ENCODE data around the gene GALNT5.

Gene GALNT5

GRCh38 chr2:157327621-157328500, 70.4 kb downstream of the GALNT5 start:
- H4K12ac ChIP-seq (ENCODE audit: low read depth, low read length) = no peak overlapping the region
- H2AFZ ChIP-seq (ENCODE audit: insufficient read depth, low read length, poor library complexity) = no peak overlapping the region
- H3K27ac ChIP-seq (ENCODE audit: low read depth, low read length) = no peak overlapping the region
- no peak overlapping the region for H2BK120ac ChIP-seq (ENCODE audit: insufficient read depth, low read length, poor library complexity)
- H3K18ac ChIP-seq (ENCODE audit: low read length) = no peak overlapping the region
- H4K91ac ChIP-seq (ENCODE audit: low read depth, low read length) = no peak overlapping the region
- no peak overlapping the region for H4K8ac ChIP-seq (ENCODE audit: low read depth, low read length)
- no peak overlapping the region for H3K23ac ChIP-seq (ENCODE audit: low read length)
- no peak overlapping the region for H2BK5ac ChIP-seq (ENCODE audit: low read depth, low read length, poor library complexity)
- H3K4me2 ChIP-seq (ENCODE audit: low read length) = no peak overlapping the region
- H3K4ac ChIP-seq (ENCODE audit: low read depth, low read length) = no peak overlapping the region
- DNase-seq = peak; percentile 67 to 85
- H3K4me1 ChIP-seq (ENCODE audit: control insufficient read depth in 1 of 2, insufficient read depth in 2 of 2, low read length in 2 of 2) = no peaks in the 10 kb centered on the region
- H3K9ac ChIP-seq (ENCODE audit: low read length) = no peak overlapping the region
- no peaks in the 10 kb centered on the region for H3K79me1 ChIP-seq (ENCODE audit: low read length)
- H3K27me3 ChIP-seq (ENCODE audit: insufficient read depth, low read length) = no peaks in the 10 kb centered on the region
- no peak overlapping the region for H3K4me3 ChIP-seq (ENCODE audit: low read depth, low read length)
- no CpG with 5 or more reads among the region's 11 CpGs for WGBS (ENCODE audit: extremely low coverage, insufficient coverage, insufficient read length)
- H3K79me2 ChIP-seq (ENCODE audit: control insufficient read depth, insufficient read depth, low read length, poor library complexity) = no peaks in the 10 kb centered on the region
- no peaks in the 10 kb centered on the region for H3K9me3 ChIP-seq (ENCODE audit: insufficient read depth, low read depth, low read length)
- H2BK12ac ChIP-seq (ENCODE audit: low read length) = no peak overlapping the region
- H2AK5ac ChIP-seq (ENCODE audit: low read length) = no peak overlapping the region
- H3K36me3 ChIP-seq (ENCODE audit: control insufficient read depth in 1 of 2, insufficient read depth in 2 of 2, low read length in 2 of 2) = no peaks in the 10 kb centered on the region
- H3K14ac ChIP-seq (ENCODE audit: low read length) = no peak overlapping the region

GRCh38 chr2:157329524-157329923, 72.0 kb downstream of the GALNT5 start:
- no peaks in the 10 kb centered on the region for H3K27me3 ChIP-seq (ENCODE audit: insufficient read depth, low read length)
- no CpG with 5 or more reads among the region's 9 CpGs for WGBS (ENCODE audit: extremely low coverage, insufficient coverage, insufficient read length)

GRCh38 chr2:157333304-157334047, 76.0 kb downstream of the GALNT5 start:
- no peaks in the 10 kb centered on the region for H3K79me2 ChIP-seq (ENCODE audit: control insufficient read depth, insufficient read depth, low read length, poor library complexity)
- no peaks in the 10 kb centered on the region for H3K36me3 ChIP-seq (ENCODE audit: control insufficient read depth in 1 of 2, insufficient read depth in 2 of 2, low read length in 2 of 2)
- no peak for DNase-seq
- no peak overlapping the region for H4K91ac ChIP-seq (ENCODE audit: low read depth, low read length)
- no peak overlapping the region for H3K4ac ChIP-seq (ENCODE audit: low read depth, low read length)
- H2BK12ac ChIP-seq (ENCODE audit: low read length) = no peak overlapping the region
- H3K27me3 ChIP-seq (ENCODE audit: insufficient read depth, low read length) = no peaks in the 10 kb centered on the region
- no peak overlapping the region for H3K18ac ChIP-seq (ENCODE audit: low read length)
- WGBS (ENCODE audit: extremely low coverage, insufficient coverage, insufficient read length) = no CpG with 5 or more reads among the region's 2 CpGs
- no peak overlapping the region for H2AFZ ChIP-seq (ENCODE audit: insufficient read depth, low read length, poor library complexity)
- no peak overlapping the region for H4K8ac ChIP-seq (ENCODE audit: low read depth, low read length)
- no peak overlapping the region for H3K4me2 ChIP-seq (ENCODE audit: low read length)
- no peaks in the 10 kb centered on the region for H3K79me1 ChIP-seq (ENCODE audit: low read length)
- no peak overlapping the region for H2BK5ac ChIP-seq (ENCODE audit: low read depth, low read length, poor library complexity)
- H3K14ac ChIP-seq (ENCODE audit: low read length) = no peak overlapping the region
- no peaks in the 10 kb centered on the region for H3K9me3 ChIP-seq (ENCODE audit: insufficient read depth, low read depth, low read length)
- no peak overlapping the region for H2AK5ac ChIP-seq (ENCODE audit: low read length)
- no peak overlapping the region for H3K27ac ChIP-seq (ENCODE audit: low read depth, low read length)
- no peaks in the 10 kb centered on the region for H3K4me1 ChIP-seq (ENCODE audit: control insufficient read depth in 1 of 2, insufficient read depth in 2 of 2, low read length in 2 of 2)
- H2BK120ac ChIP-seq (ENCODE audit: insufficient read depth, low read length, poor library complexity) = no peak overlapping the region
- no peak overlapping the region for H3K9ac ChIP-seq (ENCODE audit: low read length)
- H3K23ac ChIP-seq (ENCODE audit: low read length) = no peak overlapping the region
- no peak overlapping the region for H4K12ac ChIP-seq (ENCODE audit: low read depth, low read length)
- no peak overlapping the region for H3K4me3 ChIP-seq (ENCODE audit: low read depth, low read length)

More at GRCh38 chr2:157329524-157329923, 72.0 kb downstream of the GALNT5 start:
- Histone ChIP-seq H4K12ac (ENCODE audit: low read depth, low read length) (no peak overlapping the region), H4K8ac (ENCODE audit: low read depth, low read length) (no peak overlapping the region), H2BK120ac (ENCODE audit: insufficient read depth, low read length, poor library complexity) (no peak overlapping the region), H3K4me3 (ENCODE audit: low read depth, low read length) (no peak overlapping the region), H3K18ac (ENCODE audit: low read length) (no peak overlapping the region), H3K79me2 (ENCODE audit: control insufficient read depth, insufficient read depth, low read length, poor library complexity) (no peaks in the 10 kb centered on the region), H4K91ac (ENCODE audit: low read depth, low read length) (no peak overlapping the region), H3K79me1 (ENCODE audit: low read length) (no peaks in the 10 kb centered on the region), H3K4me2 (ENCODE audit: low read length) (no peak overlapping the region), H3K9ac (ENCODE audit: low read length) (peak overlapping the region; percentile 47), H3K36me3 (ENCODE audit: control insufficient read depth in 1 of 2, insufficient read depth in 2 of 2, low read length in 2 of 2) (no peaks in the 10 kb centered on the region), H2AFZ (ENCODE audit: insufficient read depth, low read length, poor library complexity) (no peak overlapping the region), H3K9me3 (ENCODE audit: insufficient read depth, low read depth, low read length) (no peaks in the 10 kb centered on the region), H2BK12ac (ENCODE audit: low read length) (no peak overlapping the region), H3K4me1 (ENCODE audit: control insufficient read depth in 1 of 2, insufficient read depth in 2 of 2, low read length in 2 of 2) (no peaks in the 10 kb centered on the region), H3K27ac (ENCODE audit: low read depth, low read length) (no peak overlapping the region), H3K14ac (ENCODE audit: low read length) (no peak overlapping the region), H2AK5ac (ENCODE audit: low read length) (no peak overlapping the region), H3K4ac (ENCODE audit: low read depth, low read length) (no peak overlapping the region), H2BK5ac (ENCODE audit: low read depth, low read length, poor library complexity) (no peak overlapping the region), H3K23ac (ENCODE audit: low read length) (no peak overlapping the region)
- no peak for DNase-seq

GRCh38 chr2:157334335-157334734, 76.8 kb downstream of the GALNT5 start:
- H3K4me3 ChIP-seq (ENCODE audit: low read depth, low read length) = no peak overlapping the region
- no peak overlapping the region for H2AFZ ChIP-seq (ENCODE audit: insufficient read depth, low read length, poor library complexity)
- no peak overlapping the region for H3K14ac ChIP-seq (ENCODE audit: low read length)
- H3K23ac ChIP-seq (ENCODE audit: low read length) = no peak overlapping the region
- H4K8ac ChIP-seq (ENCODE audit: low read depth, low read length) = no peak overlapping the region
- no peak overlapping the region for H2BK120ac ChIP-seq (ENCODE audit: insufficient read depth, low read length, poor library complexity)
- H2AK5ac ChIP-seq (ENCODE audit: low read length) = no peak overlapping the region
- H2BK5ac ChIP-seq (ENCODE audit: low read depth, low read length, poor library complexity) = no peak overlapping the region
- no peak overlapping the region for H3K9ac ChIP-seq (ENCODE audit: low read length)
- no peaks in the 10 kb centered on the region for H3K4me1 ChIP-seq (ENCODE audit: control insufficient read depth in 1 of 2, insufficient read depth in 2 of 2, low read length in 2 of 2)
- no peak overlapping the region for H3K4ac ChIP-seq (ENCODE audit: low read depth, low read length)
- no peak for DNase-seq
- H3K9me3 ChIP-seq (ENCODE audit: insufficient read depth, low read depth, low read length) = no peaks in the 10 kb centered on the region
- no peaks in the 10 kb centered on the region for H3K79me1 ChIP-seq (ENCODE audit: low read length)
- H3K27me3 ChIP-seq (ENCODE audit: insufficient read depth, low read length) = no peaks in the 10 kb centered on the region
- no peaks in the 10 kb centered on the region for H3K79me2 ChIP-seq (ENCODE audit: control insufficient read depth, insufficient read depth, low read length, poor library complexity)
- WGBS (ENCODE audit: extremely low coverage, insufficient coverage, insufficient read length) = no CpG with 5 or more reads among the region's 4 CpGs
- no peak overlapping the region for H3K18ac ChIP-seq (ENCODE audit: low read length)
- no peaks in the 10 kb centered on the region for H3K36me3 ChIP-seq (ENCODE audit: control insufficient read depth in 1 of 2, insufficient read depth in 2 of 2, low read length in 2 of 2)
- H3K27ac ChIP-seq (ENCODE audit: low read depth, low read length) = no peak overlapping the region
- H3K4me2 ChIP-seq (ENCODE audit: low read length) = no peak overlapping the region
- H4K12ac ChIP-seq (ENCODE audit: low read depth, low read length) = no peak overlapping the region
- H4K91ac ChIP-seq (ENCODE audit: low read depth, low read length) = no peak overlapping the region
- no peak overlapping the region for H2BK12ac ChIP-seq (ENCODE audit: low read length)
